Measurements from ENCODE around the gene TSPAN3. TPM values are rescaled to one million over a fixed set of nuclear protein-coding genes. Genes with fewer than 3 reads are reported as not detected.

TSPAN3 gene
- total and polyA plus RNA-seq, 7 donors = 146 to 330 (median 210) TPM

DNA sequence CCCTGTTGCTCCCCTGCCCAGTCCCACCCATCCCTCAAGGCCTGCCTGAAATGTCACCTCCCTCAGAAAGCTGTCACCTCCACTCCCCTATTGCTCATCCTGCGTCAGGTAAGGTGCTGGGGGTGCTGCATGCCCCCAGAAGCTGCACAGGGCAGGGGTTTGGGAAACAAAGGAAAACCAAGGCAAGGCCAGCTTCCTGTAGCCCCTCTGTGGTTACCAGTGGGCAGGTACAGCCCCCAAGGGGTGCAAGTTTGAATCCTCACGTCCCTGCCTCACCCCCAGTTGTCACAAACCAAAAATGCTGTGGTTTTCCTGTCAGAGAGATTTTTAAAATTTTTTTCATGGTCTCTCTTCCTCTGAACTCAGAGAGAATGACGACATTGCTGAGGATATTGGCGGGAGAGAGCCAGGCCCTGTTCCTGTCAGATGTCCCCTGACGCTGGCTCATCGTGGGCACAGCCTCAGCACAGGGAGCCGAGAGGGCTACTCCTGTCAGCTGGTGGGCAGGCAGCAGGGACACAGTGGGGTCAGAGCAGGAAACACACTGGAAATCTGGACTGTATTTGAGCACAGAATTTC, 49.0 kb downstream of the TSPAN3 start:
- no peaks in the 10 kb centered on the region for H3K36me3 ChIP-seq (ENCODE audit: insufficient read depth in 1 of 2, low read depth in 1 of 2)
- H3K4me1 ChIP-seq = no peaks in the 10 kb centered on the region
- DNase-seq (peak in 1 of 2 donors; percentile 55), ATAC-seq (no peak)
- H3K27me3 ChIP-seq (ENCODE audit: insufficient read depth in 3 of 3, low read length in 2 of 3) = no peaks in the 10 kb centered on the region
- intact Hi-C loops (cut with DNase I) = loop anchor here (5.0 kb wide), 2 partner anchors 85 to 520 kb away; no protein-coding TSS in a partner anchor
- no peak overlapping the region for H3K27ac ChIP-seq
- WGBS, 3 donors = 69 to 78% (median 73%) methylated on average over 7 of the region's 7 CpGs
- H3K9me3 ChIP-seq = no peaks in the 10 kb centered on the region
- TF ChIP-seq, protein P1, sequence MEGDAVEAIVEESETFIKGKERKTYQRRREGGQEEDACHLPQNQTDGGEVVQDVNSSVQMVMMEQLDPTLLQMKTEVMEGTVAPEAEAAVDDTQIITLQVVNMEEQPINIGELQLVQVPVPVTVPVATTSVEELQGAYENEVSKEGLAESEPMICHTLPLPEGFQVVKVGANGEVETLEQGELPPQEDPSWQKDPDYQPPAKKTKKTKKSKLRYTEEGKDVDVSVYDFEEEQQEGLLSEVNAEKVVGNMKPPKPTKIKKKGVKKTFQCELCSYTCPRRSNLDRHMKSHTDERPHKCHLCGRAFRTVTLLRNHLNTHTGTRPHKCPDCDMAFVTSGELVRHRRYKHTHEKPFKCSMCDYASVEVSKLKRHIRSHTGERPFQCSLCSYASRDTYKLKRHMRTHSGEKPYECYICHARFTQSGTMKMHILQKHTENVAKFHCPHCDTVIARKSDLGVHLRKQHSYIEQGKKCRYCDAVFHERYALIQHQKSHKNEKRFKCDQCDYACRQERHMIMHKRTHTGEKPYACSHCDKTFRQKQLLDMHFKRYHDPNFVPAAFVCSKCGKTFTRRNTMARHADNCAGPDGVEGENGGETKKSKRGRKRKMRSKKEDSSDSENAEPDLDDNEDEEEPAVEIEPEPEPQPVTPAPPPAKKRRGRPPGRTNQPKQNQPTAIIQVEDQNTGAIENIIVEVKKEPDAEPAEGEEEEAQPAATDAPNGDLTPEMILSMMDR (IDR thresholded peaks at IDR 0.05) = no peak
- no peak overlapping the region for H3K4me3 ChIP-seq

DNA sequence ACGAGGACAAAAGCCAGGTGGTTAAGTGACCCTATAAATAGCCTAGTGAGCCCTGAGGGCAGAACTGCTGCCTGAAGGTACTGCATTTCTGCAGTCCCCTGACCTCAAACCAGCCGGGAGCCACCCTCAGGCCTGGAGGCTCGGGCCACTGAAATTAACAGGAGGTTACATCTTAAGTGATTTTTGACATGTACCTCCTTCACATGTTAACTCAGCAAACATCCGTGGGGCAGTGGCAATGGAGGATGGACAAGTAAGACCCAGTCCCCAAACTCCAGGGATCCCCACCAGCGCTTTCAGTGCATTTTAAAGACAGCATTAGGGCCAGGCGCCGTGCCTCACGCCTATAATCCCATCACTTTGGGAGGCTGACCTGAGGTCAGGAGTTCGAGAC, 49.8 kb downstream of the TSPAN3 start:
- H3K4me3 ChIP-seq = no peak overlapping the region
- DNase-seq (peak in 1 of 2 donors; percentile 41), ATAC-seq (peak in 3 of 4 donors; percentile 24 to 60 (median 52))
- TF ChIP-seq, protein P1 (IDR thresholded peaks at IDR 0.05) = no peak
- no peaks in the 10 kb centered on the region for H3K9me3 ChIP-seq
- intact Hi-C loops (cut with DNase I) = loop anchor here (5.0 kb wide), 2 partner anchors 86 to 521 kb away; no protein-coding TSS in a partner anchor
- no peaks in the 10 kb centered on the region for H3K27me3 ChIP-seq (ENCODE audit: insufficient read depth in 3 of 3, low read length in 2 of 3)
- H3K36me3 ChIP-seq (ENCODE audit: insufficient read depth in 1 of 2, low read depth in 1 of 2) = no peaks in the 10 kb centered on the region
- 75 to 85% (median 75%) methylated on average over 9 of the region's 9 CpGs for WGBS, 3 donors
- no peaks in the 10 kb centered on the region for H3K4me1 ChIP-seq
- no peak overlapping the region for H3K27ac ChIP-seq

DNA sequence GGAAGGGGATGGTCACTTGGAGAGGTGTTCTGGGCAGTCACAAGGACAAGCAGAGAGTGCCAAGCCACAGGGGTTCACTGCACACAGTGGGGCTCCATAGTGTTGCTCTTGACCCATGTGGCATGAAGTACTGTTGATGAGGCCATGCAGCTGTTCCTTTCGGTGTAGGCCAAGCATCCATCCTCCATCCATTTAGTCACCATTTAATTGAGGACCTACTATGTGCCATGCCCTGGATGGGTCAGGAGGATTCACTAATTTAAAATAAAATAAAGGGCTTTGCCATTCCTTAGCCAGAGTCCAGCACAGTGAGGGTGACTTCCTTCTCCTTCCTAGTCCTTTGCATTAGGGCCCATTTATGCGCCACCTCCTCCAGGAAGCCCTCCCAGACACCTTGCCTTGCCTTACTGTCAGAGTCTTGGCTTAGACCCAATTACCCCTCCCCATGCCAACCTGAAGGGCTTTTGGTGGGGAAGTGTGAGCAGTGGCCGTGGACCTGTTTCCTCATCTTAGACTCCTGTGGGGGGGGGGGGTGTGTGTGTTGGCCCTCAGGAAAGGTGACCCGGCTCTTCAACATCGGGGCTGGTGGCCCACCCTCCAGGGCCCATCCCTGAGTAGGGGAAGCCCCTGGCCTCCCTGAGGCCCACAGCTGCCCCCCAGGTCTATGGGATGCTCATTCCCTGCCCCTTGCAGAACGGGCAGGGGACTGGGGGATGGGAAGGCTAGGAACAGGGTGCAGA, 50.4 kb downstream of the TSPAN3 start:
- no peak for ATAC-seq
- intact Hi-C loops (cut with DNase I) = loop anchor here (5.0 kb wide), 2 partner anchors 87 to 522 kb away; no protein-coding TSS in a partner anchor
- H3K27ac ChIP-seq = no peak overlapping the region
- WGBS, 3 donors = 84 to 86% (median 85%) methylated on average over 6 of the region's 6 CpGs
- H3K36me3 ChIP-seq (ENCODE audit: insufficient read depth in 1 of 2, low read depth in 1 of 2) = no peaks in the 10 kb centered on the region
- no peaks in the 10 kb centered on the region for H3K4me1 ChIP-seq
- no peak overlapping the region for H3K4me3 ChIP-seq
- DNase-seq = peak; percentile 3 to 4
- H3K27me3 ChIP-seq (ENCODE audit: insufficient read depth in 3 of 3, low read length in 2 of 3) = no peaks in the 10 kb centered on the region
- H3K9me3 ChIP-seq = no peaks in the 10 kb centered on the region
- TF ChIP-seq, protein P1 (IDR thresholded peaks at IDR 0.05) = no peak

DNA sequence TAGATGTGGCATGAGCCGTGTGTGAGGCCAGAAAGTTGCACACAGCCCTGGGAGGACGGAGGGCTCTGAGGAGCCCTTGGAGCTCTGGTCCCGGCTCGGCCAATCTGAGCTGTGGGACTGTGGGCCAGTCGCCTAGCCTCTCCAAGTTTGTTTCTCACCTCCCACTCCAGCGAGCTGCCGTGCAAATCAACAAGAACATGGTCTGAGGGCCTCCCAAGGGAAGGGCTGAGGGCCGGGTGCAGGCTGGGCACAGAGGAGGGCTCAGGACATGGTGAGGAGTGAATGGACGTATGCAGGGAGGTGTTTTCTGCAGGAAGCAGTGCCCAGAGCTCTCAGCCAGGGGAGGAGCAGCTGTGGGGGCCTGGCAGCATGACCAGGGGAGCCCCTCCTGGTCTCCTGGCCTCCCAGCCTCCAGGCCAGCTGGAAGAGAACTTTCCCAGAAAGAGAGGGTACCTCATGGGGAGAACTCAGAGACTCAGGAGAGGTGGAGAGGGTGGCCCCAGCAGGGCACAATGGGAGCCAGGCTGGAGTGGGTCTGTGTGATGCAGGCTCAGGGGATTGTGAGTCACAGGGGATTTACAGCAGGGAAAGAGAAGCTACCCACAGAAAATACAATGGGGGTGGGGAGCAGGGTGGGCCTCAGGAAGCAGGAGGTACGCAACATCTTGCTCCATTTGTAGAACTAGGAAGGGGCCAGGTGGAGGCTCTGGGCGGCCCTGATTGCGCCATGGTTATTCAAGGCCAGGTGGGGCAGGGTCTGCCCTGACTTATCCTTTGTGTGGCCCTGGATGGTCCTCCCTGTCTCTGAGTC, 51.2 kb downstream of the TSPAN3 start:
- Histone ChIP-seq H3K36me3 (ENCODE audit: insufficient read depth in 1 of 2, low read depth in 1 of 2) (no peaks in the 10 kb centered on the region), H3K27me3 (ENCODE audit: insufficient read depth in 3 of 3, low read length in 2 of 3) (no peaks in the 10 kb centered on the region), H3K27ac (no peak overlapping the region), H3K4me3 (no peak overlapping the region), H3K4me1 (no peaks in the 10 kb centered on the region), H3K9me3 (no peaks in the 10 kb centered on the region)
- TF ChIP-seq, protein P1 (IDR thresholded peaks at IDR 0.05) = no peak
- DNase-seq = peak in 1 of 2 donors; percentile 44
- intact Hi-C loops (cut with DNase I) = loop anchor here (5.0 kb wide), 2 partner anchors 88 to 523 kb away; no protein-coding TSS in a partner anchor
- ATAC-seq = no peak
- WGBS, 3 donors = 65 to 86% (median 73%) methylated on average over 12 of the region's 12 CpGs

All from psoas muscle (tissue), 8 donors.